GM23338 (cell line): ENCODE data around the gene E2F3. TPM values are rescaled to one million over a fixed set of nuclear protein-coding genes. Genes with fewer than 3 reads are reported as not detected.

Experiments used
- ATAC-seq: fragments of 200-7000 bp; cut with Tn5 transposase; 3 replicates; pipeline ENCODE4 v1.9.1; 2020
- DNase-seq: peaks from one replicate; pipeline ENCODE4 v3.0.0-alpha.2; 2015; ENCODE audit warnings: low spot score
- H2AFZ ChIP-seq: fragments of 200-600 bp; sonication (generic); 2 replicates; pipeline ENCODE4 v1.8.0; 2016; ENCODE audit warnings: antibody characterized with exemption, mild to moderate bottlenecking, moderate library complexity
- H3F3A ChIP-seq: fragments of 200-600 bp; sonication (generic); replicated peaks from 2 replicates; pipeline ENCODE4 v1.8.0; 2017; ENCODE audit warnings: antibody characterized with exemption, mixed run types, low read depth
- H3K27ac ChIP-seq: fragments of 200-600 bp; sonication (generic); 2 replicates; pipeline ENCODE4 v1.6.1; 2016; ENCODE audit warnings: low read depth
- H3K27me3 ChIP-seq: fragments of 200-600 bp; sonication (generic); 2 replicates; pipeline ENCODE4 v1.8.0; 2016; ENCODE audit warnings: mild to moderate bottlenecking, mixed run types, moderate library complexity; ENCODE audit not compliant: insufficient read depth
- H3K36me3 ChIP-seq: fragments of 200-600 bp; sonication (generic); 2 replicates; pipeline ENCODE4 v1.8.0; 2016; ENCODE audit warnings: mild to moderate bottlenecking; ENCODE audit not compliant: insufficient read depth
- H3K4me1 ChIP-seq: fragments of 200-600 bp; sonication (generic); 2 replicates; pipeline ENCODE4 v1.8.0; 2016; ENCODE audit warnings: mild to moderate bottlenecking, moderate library complexity; ENCODE audit not compliant: insufficient read depth
- H3K4me2 ChIP-seq: fragments of 200-600 bp; sonication (generic); 2 replicates; pipeline ENCODE4 v1.7.1; 2017; ENCODE audit warnings: mixed run types
- H3K4me3 ChIP-seq: fragments of 200-600 bp; sonication (generic); 2 replicates; pipeline ENCODE4 v1.6.1; 2016; ENCODE audit warnings: mixed run types
- H3K79me2 ChIP-seq: fragments of 200-600 bp; sonication (generic); replicated peaks from 2 replicates; pipeline ENCODE4 v1.8.0; 2017; ENCODE audit warnings: mild to moderate bottlenecking; ENCODE audit not compliant: insufficient read depth
- H3K9me2 ChIP-seq: fragments of 200-600 bp; sonication (generic); 2 replicates; pipeline ENCODE4 v1.8.0; 2017; ENCODE audit not compliant: insufficient read depth
- H4K20me1 ChIP-seq: fragments of 200-600 bp; sonication (generic); replicated peaks from 2 replicates; pipeline ENCODE4 v1.8.0; 2017; ENCODE audit warnings: mild to moderate bottlenecking; ENCODE audit not compliant: insufficient read depth
- H3K27ac Mint-ChIP-seq: 2 replicates; pipeline ENCODE4 v1.8.0; 2020; ENCODE audit warnings: inconsistent platforms, mild to moderate bottlenecking, moderate library complexity, mixed read lengths
- H3K27me3 Mint-ChIP-seq: 3 replicates; pipeline ENCODE4 v1.8.0; 2022; ENCODE audit warnings: low read depth, mild to moderate bottlenecking, moderate library complexity, mixed read lengths, inconsistent platforms; ENCODE audit not compliant: insufficient read depth, poor library complexity
- H3K36me3 Mint-ChIP-seq: 3 replicates; pipeline ENCODE4 v1.8.0; 2021; ENCODE audit warnings: low read depth, mild to moderate bottlenecking, inconsistent platforms, moderate library complexity, mixed read lengths
- H3K4me1 Mint-ChIP-seq: 3 replicates; pipeline ENCODE4 v1.8.0; 2020; ENCODE audit warnings: mild to moderate bottlenecking, inconsistent platforms, mixed read lengths
- H3K4me3 Mint-ChIP-seq: 3 replicates; pipeline ENCODE4 v1.8.0; 2021; ENCODE audit warnings: moderate library complexity, mild to moderate bottlenecking, inconsistent platforms, mixed read lengths
- H3K9me3 Mint-ChIP-seq: 3 replicates; pipeline ENCODE4 v1.8.0; 2020; ENCODE audit warnings: moderate library complexity, mild to moderate bottlenecking, inconsistent platforms, mixed read lengths
- CREB1 ChIP-seq: fragments of 250-450 bp; sonication (Bioruptor Pico); IDR thresholded peaks from 2 replicates; pipeline ENCODE4 v1.5.0; 2020; ENCODE audit warnings: low read depth, mild to moderate bottlenecking, moderate library complexity
- CTCF ChIP-seq, 2 experiments: fragments of 200-600 bp in 1 of 2; sonication (generic) in 1 of 2; conservative IDR thresholded peaks; 2 replicates each; pipeline versions ENCODE4 v1.5.1 to v1.6.1; 2016 to 2017; ENCODE audit warnings: antibody characterized with exemption in 2 of 2, low read depth in 2 of 2, mild to moderate bottlenecking in 2 of 2, moderate library complexity in 1 of 2
- ETS1 ChIP-seq: IDR thresholded peaks from 2 replicates; pipeline ENCODE4 v1.6.1; 2016; ENCODE audit warnings: antibody characterized with exemption
- EZH2 ChIP-seq: fragments of 200-600 bp; sonication (generic); IDR thresholded peaks from one replicate; pipeline ENCODE4 v1.8.0; 2017; ENCODE audit warnings: antibody characterized with exemption, mild to moderate bottlenecking, low read depth; ENCODE audit not compliant: unreplicated experiment
- EZH2phosphoT487 ChIP-seq: fragments of 200-600 bp; sonication (generic); IDR thresholded peaks from one replicate; pipeline ENCODE4 v1.8.1; 2018; ENCODE audit warnings: antibody characterized with exemption; ENCODE audit not compliant: unreplicated experiment
- JUNB ChIP-seq: IDR thresholded peaks from one replicate; pipeline ENCODE4 v1.6.1; 2016; ENCODE audit warnings: antibody characterized with exemption; ENCODE audit not compliant: unreplicated experiment
- NANOG ChIP-seq: IDR thresholded peaks from 2 replicates; pipeline ENCODE4 v1.6.1; 2016; ENCODE audit warnings: antibody characterized with exemption, borderline replicate concordance
- POLR2AphosphoS5 ChIP-seq: IDR thresholded peaks from 2 replicates; pipeline ENCODE4 v1.6.1; 2016; ENCODE audit warnings: antibody characterized with exemption, low read depth
- REST ChIP-seq: IDR thresholded peaks from one replicate; pipeline ENCODE4 v1.6.1; 2018; ENCODE audit warnings: antibody characterized with exemption; ENCODE audit not compliant: unreplicated experiment
- STAT1 ChIP-seq: IDR thresholded peaks from one replicate; pipeline ENCODE4 v1.6.1; 2016; ENCODE audit warnings: antibody characterized with exemption; ENCODE audit not compliant: unreplicated experiment
- ZNF114 ChIP-seq: fragments of 250-450 bp; sonication (Bioruptor Pico); IDR thresholded peaks from 2 replicates; pipeline ENCODE4 v1.5.0; 2020; ENCODE audit warnings: mild to moderate bottlenecking, moderate library complexity
- ZNF331 ChIP-seq: fragments of 250-450 bp; sonication (Bioruptor Pico); IDR thresholded peaks from 2 replicates; pipeline ENCODE4 v1.5.0; 2020; ENCODE audit warnings: low read depth, mild to moderate bottlenecking, moderate library complexity
- ZNF462 ChIP-seq: fragments of 250-450 bp; sonication (Bioruptor Pico); IDR thresholded peaks from 2 replicates; pipeline ENCODE4 v1.5.0; 2020; ENCODE audit warnings: mild to moderate bottlenecking, moderate library complexity
- polyA plus RNA-seq: library from polyadenylated mRNA; unstranded; fragments of >200 nt; fragmentation: Nextera tagmentation; extraction: Ambion mirVana; gene quantifications from 2 replicates; pipeline ENCODE4 v1.2.1, GENCODE V29; 2016
- total RNA-seq: library from RNA; depleted of rRNA; stranded (reverse); fragments of >200 nt; shearing (Covaris generic); gene quantifications from 2 replicates; pipeline ENCODE4 v1.2.3, GENCODE V29; 2014

Gene E2F3
- total and polyA plus RNA-seq, 2 experiments from 2014 or later, result 27.2 to 33.5 TPM

- peaks cover 100% of the 10 kb centered on the region for H3K79me2 ChIP-seq
- ATAC-seq, result no peak
- no peaks in the 10 kb centered on the region for H3K36me3 ChIP-seq
- H3K27me3 ChIP-seq, result no peaks in the 10 kb centered on the region
- H3F3A ChIP-seq, result no peaks in the 10 kb centered on the region
- Mint-ChIP-seq H3K36me3 (peaks cover 24% of the 10 kb centered on the region), H3K27ac (no peak overlapping the region), H3K27me3 (no peaks in the 10 kb centered on the region), H3K4me3 (no peak overlapping the region), H3K9me3 (no peaks in the 10 kb centered on the region), H3K4me1 (peaks cover 43% of the 10 kb centered on the region)
- peaks cover 40% of the 10 kb centered on the region for H4K20me1 ChIP-seq
- H3K4me3 ChIP-seq, result no peak overlapping the region
- TF ChIP-seq EZH2phosphoT487 (no peak), ETS1 (no peak), ZNF114 (CRISPR knock-in tag) (no peak), EZH2 (no peak), REST (no peak), POLR2AphosphoS5 (no peak), JUNB (no peak), CTCF (conservative IDR thresholded peaks at IDR 0.05; ENCODE audit: low read depth in 2 of 2) (no peak), STAT1 (no peak), ZNF462 (CRISPR knock-in tag) (no peak), ZNF331 (CRISPR knock-in tag) (no peak), NANOG (no peak), CREB1 (CRISPR knock-in tag) (no peak)
- no peak overlapping the region for H2AFZ ChIP-seq
- peaks cover 29% of the 10 kb centered on the region for H3K4me1 ChIP-seq
- no peak for DNase-seq
- H3K27ac ChIP-seq, result no peak overlapping the region
- H3K9me2 ChIP-seq, result no peaks in the 10 kb centered on the region
- no peak overlapping the region for H3K4me2 ChIP-seq
Measured at GRCh38 chr6:20441921-20442320, 40.2 kb downstream of the E2F3 start.
